ENCODE results near the gene TIMM13.
"Not testable (repeated sequence)": the region's sequence is repeated elsewhere in the genome, so short reads cannot be mapped to it uniquely, and the experiment has no call there.

The TIMM13 gene

GRCh38 chr19:2429917-2430535 is 2.6 kb upstream of the TIMM13 start:
- no peak for DNase-seq

- DNase-seq, result no peak
These were observed 1.6 kb upstream of the TIMM13 start for GRCh38 chr19:2428756-2429711.

- no peak for DNase-seq
These were observed 920 bp upstream of the TIMM13 start for GRCh38 chr19:2428321-2428690.

- DNase-seq, result peak; percentile 56
These were observed 566 bp downstream of the TIMM13 start for GRCh38 chr19:2426611-2427428.

- no peak for DNase-seq
These were observed 1.5 kb downstream of the TIMM13 start for GRCh38 chr19:2425622-2426581.

GRCh38 chr19:2424686-2425621 is 2.4 kb downstream of the TIMM13 start:
- DNase-seq, result no peak

- DNase-seq, result no peak
These were observed 3.3 kb downstream of the TIMM13 start for GRCh38 chr19:2423915-2424685.

GRCh38 chr19:2423071-2423914 is 4.1 kb downstream of the TIMM13 start:
- DNase-seq, result no peak

- DNase-seq, result no peak
These were observed 5.6 kb downstream of the TIMM13 start for GRCh38 chr19:2421581-2422306.

- DNase-seq, result no peak
These were observed 6.9 kb downstream of the TIMM13 start for GRCh38 chr19:2420490-2420889.

- DNase-seq, result no peak
These were observed 7.6 kb downstream of the TIMM13 start for GRCh38 chr19:2419754-2420153.

- no peak for DNase-seq
These were observed 9.4 kb downstream of the TIMM13 start for GRCh38 chr19:2417881-2418406.

- DNase-seq, result not testable (repeated sequence)
These were observed 9.9 kb downstream of the TIMM13 start for GRCh38 chr19:2417436-2417835.

GRCh38 chr19:2416321-2417097 is 10.9 kb downstream of the TIMM13 start:
- no peak for DNase-seq

GRCh38 chr19:2415973-2416319 is 11.4 kb downstream of the TIMM13 start:
- DNase-seq, result no peak

- no peak for DNase-seq
These were observed 12.0 kb downstream of the TIMM13 start for GRCh38 chr19:2415281-2415972.

GRCh38 chr19:2413629-2414028 is 13.8 kb downstream of the TIMM13 start:
- DNase-seq, result no peak

Data from stimulated activated CD4-positive, alpha-beta T cell treated with anti-CD3 and anti-CD28 coated beads, Interleukin-4, amount 100 ng/mL, for 1 hour (primary cell).